Left lobe of liver (tissue), 2 donors: Measurements from ENCODE around the gene USP20. TPM values are rescaled to one million over a fixed set of nuclear protein-coding genes. Genes with fewer than 3 reads are reported as not detected.
"Not testable (repeated sequence)": the region's sequence is repeated elsewhere in the genome, so short reads cannot be mapped to it uniquely, and the experiment has no call there.

Experiments
- ATAC-seq: fragments of 200-7000 bp; cut with Tn5 transposase; one replicate; pipeline ENCODE4 v1.9.1; 2020; ENCODE audit warnings: mild to moderate bottlenecking, moderate library complexity
- DNase-seq: peaks from one replicate; pipeline ENCODE4 v3.0.0-alpha.2; 2020; ENCODE audit warnings: low spot score
- total RNA-seq: library from RNA; stranded (reverse); gene quantifications from one replicate; pipeline ENCODE4 v1.2.1, GENCODE V29; 2021
- donor health status: DM: no; HTN: no; CAD: no; lungs with moderate emphysema.
- donor health status: DM: no; HTN: yes; CAD: no.

The USP20 gene
- total RNA-seq, 1 donor from 2014 or later, result 16.7 TPM

GRCh38 chr9:129887334-129888292 is 52.4 kb downstream of the USP20 start:
- no peak for DNase-seq
- no peak for ATAC-seq

- DNase-seq (peak; percentile 65), ATAC-seq (no peak)
Observed at GRCh38 chr9:129888293-129889121, 53.2 kb downstream of the USP20 start.

- DNase-seq, result no peak
- ATAC-seq, result no peak
Observed at GRCh38 chr9:129889122-129889940, 54.1 kb downstream of the USP20 start.

GRCh38 chr9:129889941-129890717 is 54.9 kb downstream of the USP20 start:
- DNase-seq (no peak), ATAC-seq (no peak)

- not testable (repeated sequence) for DNase-seq, ATAC-seq
Observed at GRCh38 chr9:129890718-129891299, 55.6 kb downstream of the USP20 start.

- DNase-seq (no peak), ATAC-seq (no peak)
Observed at GRCh38 chr9:129891569-129891968, 56.3 kb downstream of the USP20 start.

GRCh38 chr9:129894120-129894823 is 59.0 kb downstream of the USP20 start:
- DNase-seq (no peak), ATAC-seq (no peak)

GRCh38 chr9:129895376-129896268 is 60.4 kb downstream of the USP20 start:
- DNase-seq, result no peak
- ATAC-seq, result no peak

GRCh38 chr9:129897263-129897662 is 62.0 kb downstream of the USP20 start:
- DNase-seq, result no peak
- no peak for ATAC-seq

GRCh38 chr9:129898185-129898584 is 62.9 kb downstream of the USP20 start:
- DNase-seq (no peak), ATAC-seq (no peak)

GRCh38 chr9:129899620-129900019 is 64.4 kb downstream of the USP20 start:
- no peak for DNase-seq
- ATAC-seq, result no peak

- ATAC-seq (no peak), DNase-seq (no peak)
Observed at GRCh38 chr9:129900263-129901027, 65.2 kb downstream of the USP20 start.

- DNase-seq, result no peak
- ATAC-seq, result no peak
Observed at GRCh38 chr9:129901993-129902739, 66.9 kb downstream of the USP20 start.

GRCh38 chr9:129902740-129903134 is 67.5 kb downstream of the USP20 start:
- DNase-seq (no peak), ATAC-seq (no peak)

GRCh38 chr9:129904734-129905133 is 69.5 kb downstream of the USP20 start:
- DNase-seq, result no peak
- no peak for ATAC-seq

- ATAC-seq (no peak), DNase-seq (no peak)
Observed at GRCh38 chr9:129906298-129906697, 71.0 kb downstream of the USP20 start.

GRCh38 chr9:129907201-129907600 is 71.9 kb downstream of the USP20 start:
- ATAC-seq, result no peak
- DNase-seq, result no peak
